Astrocyte of the spinal cord (primary cell): ENCODE measurements around the gene PSMB3.
A peak's percentile ranks its signal among the peaks of the same experiment; 100 is the strongest.

Experiments used
- DNase-seq: peaks from one replicate; pipeline ENCODE4 v3.0.0; 2011; ENCODE audit warnings: low read depth, low spot score
- H3K4me3 ChIP-seq: 2 replicates; pipeline ENCODE4 v1.5.1; 2011; ENCODE audit warnings: low read depth, mild to moderate bottlenecking, low read length, moderate library complexity
- CTCF ChIP-seq: IDR thresholded peaks from 2 replicates; pipeline ENCODE4 v1.5.1; 2012; ENCODE audit warnings: low read depth, mild to moderate bottlenecking, low read length, inconsistent platforms
- in situ Hi-C: cut with HindIII; loops from 2 replicates; pipeline ENCODE4 v1.10.0; 2017; ENCODE audit warnings: low sequenced_read_pairs

PSMB3 gene

GRCh38 chr17:38746849-38747462 is 5.6 kb upstream of the PSMB3 start:
- in situ Hi-C loops = no loop called here
- peak overlapping the region; percentile 57 for H3K4me3 ChIP-seq
- no peak for DNase-seq
- no peak for TF ChIP-seq CTCF

GRCh38 chr17:38747463-38748148 is 4.9 kb upstream of the PSMB3 start:
- peak overlapping the region; percentile 57 for H3K4me3 ChIP-seq
- TF ChIP-seq CTCF = no peak
- in situ Hi-C loops = no loop called here
- no peak for DNase-seq

GRCh38 chr17:38748149-38748891 is 4.2 kb upstream of the PSMB3 start, which contains the start of gene PCGF2:
Gene PCGF2, minus strand, starts transcription at chr17:38748336. Its CDS starts 7,934 bp downstream, at chr17:38740402.
- in situ Hi-C loops = no loop called here
- H3K4me3 ChIP-seq = peak within 1 kb of the TSS; percentile 57
- DNase-seq = peak; percentile 86
- TF ChIP-seq CTCF = no peak

- no peak for TF ChIP-seq CTCF
- H3K4me3 ChIP-seq = peak overlapping the region; percentile 57
- DNase-seq = no peak
- in situ Hi-C loops = no loop called here
Measured at GRCh38 chr17:38748892-38749222, 3.7 kb upstream of the PSMB3 start.

GRCh38 chr17:38749223-38750043 is 3.1 kb upstream of the PSMB3 start:
- peak; percentile 63 for DNase-seq
- TF ChIP-seq CTCF = no peak
- in situ Hi-C loops = no loop called here
- H3K4me3 ChIP-seq = peak overlapping the region; percentile 57

- in situ Hi-C loops = no loop called here
- no peak for TF ChIP-seq CTCF
- peak overlapping the region; percentile 57 for H3K4me3 ChIP-seq
- DNase-seq = no peak
Measured at GRCh38 chr17:38750044-38750311, 2.6 kb upstream of the PSMB3 start.
